Hematopoietic multipotent progenitor cell treated with erythropoietin and hydrocortisone succinate and interleukin-3 and kit ligand, for 6 days (in vitro differentiated cells): ENCODE results near the gene ENTPD5.
"Not testable (repeated sequence)": the region's sequence is repeated elsewhere in the genome, so short reads cannot be mapped to it uniquely, and the experiment has no call there.

Source experiments
- DNase-seq: peaks from one replicate; pipeline ENCODE4 v3.0.0-alpha.2; 2015

Gene ENTPD5

GRCh38 chr14:73943083-73943482 lies 76.0 kb downstream of the ENTPD5 start:
- peak; percentile 45 for DNase-seq

GRCh38 chr14:73942180-73942579 lies 76.9 kb downstream of the ENTPD5 start:
- no peak for DNase-seq

GRCh38 chr14:73937012-73937411 lies 82.1 kb downstream of the ENTPD5 start:
- no peak for DNase-seq

- DNase-seq: no peak
Observed at GRCh38 chr14:73936548-73936947, 82.5 kb downstream of the ENTPD5 start.

GRCh38 chr14:73935666-73936065 lies 83.4 kb downstream of the ENTPD5 start:
- DNase-seq: peak; percentile 54

GRCh38 chr14:73924337-73924736 lies 94.8 kb downstream of the ENTPD5 start:
- no peak for DNase-seq

GRCh38 chr14:73919457-73919856 lies 99.6 kb downstream of the ENTPD5 start:
- DNase-seq: not testable (repeated sequence)

GRCh38 chr14:73916324-73916723 lies 102.8 kb downstream of the ENTPD5 start:
- DNase-seq: no peak

- no peak for DNase-seq
Observed at GRCh38 chr14:73913256-73913655, 105.8 kb downstream of the ENTPD5 start.

- no peak for DNase-seq
Observed at GRCh38 chr14:73909681-73910080, 109.4 kb downstream of the ENTPD5 start.
